ENCODE results near the gene TRAF7.

The TRAF7 gene

DNA sequence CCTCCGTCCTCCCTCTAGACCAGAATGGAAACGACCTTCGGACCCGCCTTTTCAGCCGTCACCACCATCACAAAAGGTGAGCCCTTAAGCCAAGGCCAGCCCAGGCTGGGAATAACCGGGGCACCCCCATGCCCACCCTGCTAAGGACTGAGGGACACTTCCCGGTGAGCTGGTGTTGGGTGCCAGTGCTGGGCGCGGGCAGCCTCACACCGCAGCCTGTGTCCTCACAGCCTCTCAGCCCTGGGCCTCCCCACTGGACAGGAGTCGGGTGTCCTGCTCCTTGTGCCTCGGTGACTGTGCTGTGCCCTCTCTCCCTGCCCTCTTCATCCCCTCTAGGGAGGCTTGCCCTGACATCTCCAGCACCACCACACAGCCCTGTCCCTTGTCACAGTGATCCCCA lies 10.3 kb downstream of the TRAF7 start:
- no peak for DNase-seq (ENCODE audit: low read depth)

GRCh38 chr16:2166263-2167067 lies 10.9 kb downstream of the TRAF7 start:
- no peak for DNase-seq (ENCODE audit: low read depth)

DNA sequence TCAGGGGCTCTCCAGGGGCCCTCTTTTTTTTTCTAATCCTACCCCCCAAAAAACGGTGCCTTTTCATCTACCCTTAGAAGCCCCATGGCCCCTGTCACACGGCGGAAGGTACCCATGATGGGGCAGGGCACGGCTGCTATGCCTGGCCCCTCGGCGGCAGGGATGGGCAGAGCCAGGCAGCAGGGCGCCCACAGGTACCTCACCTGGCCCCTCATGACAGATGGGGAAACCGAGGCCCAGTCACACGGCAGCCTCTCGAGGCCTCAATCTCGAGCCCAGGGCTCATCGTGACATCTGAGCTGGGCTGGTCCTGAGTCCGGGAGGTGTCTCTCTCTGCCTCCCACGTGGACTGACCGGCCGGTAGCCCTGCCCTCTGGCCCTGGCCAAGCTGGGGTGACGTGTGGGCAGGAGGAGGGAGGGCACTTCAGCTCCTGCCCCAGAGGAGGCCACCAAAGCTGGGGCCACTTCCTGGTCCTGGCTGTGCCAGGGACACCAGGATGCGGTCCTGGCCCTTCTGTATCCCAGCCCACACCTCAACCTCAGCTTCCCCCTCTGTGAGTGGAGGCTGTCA lies 11.6 kb downstream of the TRAF7 start:
- no peak for DNase-seq (ENCODE audit: low read depth)

GRCh38 chr16:2170080-2170479 lies 14.5 kb downstream of the TRAF7 start:
- no peak for DNase-seq (ENCODE audit: low read depth)

GRCh38 chr16:2170587-2171435 lies 15.2 kb downstream of the TRAF7 start:
- no peak for DNase-seq (ENCODE audit: low read depth)

DNA sequence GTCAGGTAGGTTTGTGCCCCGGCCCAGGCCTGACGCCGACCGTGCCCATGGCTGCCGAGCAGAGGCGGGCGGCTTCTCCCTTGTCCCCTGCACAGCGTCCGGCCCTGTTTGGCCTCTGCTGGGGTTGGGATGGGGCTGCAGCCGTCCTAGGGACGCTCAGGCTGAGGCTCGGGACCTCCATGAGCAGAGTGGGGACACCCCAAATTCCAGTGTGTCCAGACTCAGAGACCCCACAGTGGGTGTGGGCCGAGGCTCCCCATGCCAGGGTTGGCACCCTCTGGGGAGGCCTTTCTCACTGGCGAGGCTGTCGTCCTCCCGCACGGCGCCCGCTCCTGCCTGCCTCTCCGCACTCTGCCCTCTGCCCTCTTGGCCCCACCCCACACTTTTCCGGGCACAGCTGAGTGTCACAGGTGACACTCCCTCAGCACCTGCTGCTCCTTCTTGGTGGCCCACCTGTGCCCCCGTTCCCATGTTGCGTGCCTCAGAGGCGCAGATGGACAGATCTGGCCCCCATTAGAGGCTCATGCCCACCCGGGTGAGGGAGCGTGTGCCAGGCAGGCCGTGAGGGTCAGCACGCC lies 16.1 kb downstream of the TRAF7 start:
- DNase-seq (ENCODE audit: low read depth), result no peak

DNA sequence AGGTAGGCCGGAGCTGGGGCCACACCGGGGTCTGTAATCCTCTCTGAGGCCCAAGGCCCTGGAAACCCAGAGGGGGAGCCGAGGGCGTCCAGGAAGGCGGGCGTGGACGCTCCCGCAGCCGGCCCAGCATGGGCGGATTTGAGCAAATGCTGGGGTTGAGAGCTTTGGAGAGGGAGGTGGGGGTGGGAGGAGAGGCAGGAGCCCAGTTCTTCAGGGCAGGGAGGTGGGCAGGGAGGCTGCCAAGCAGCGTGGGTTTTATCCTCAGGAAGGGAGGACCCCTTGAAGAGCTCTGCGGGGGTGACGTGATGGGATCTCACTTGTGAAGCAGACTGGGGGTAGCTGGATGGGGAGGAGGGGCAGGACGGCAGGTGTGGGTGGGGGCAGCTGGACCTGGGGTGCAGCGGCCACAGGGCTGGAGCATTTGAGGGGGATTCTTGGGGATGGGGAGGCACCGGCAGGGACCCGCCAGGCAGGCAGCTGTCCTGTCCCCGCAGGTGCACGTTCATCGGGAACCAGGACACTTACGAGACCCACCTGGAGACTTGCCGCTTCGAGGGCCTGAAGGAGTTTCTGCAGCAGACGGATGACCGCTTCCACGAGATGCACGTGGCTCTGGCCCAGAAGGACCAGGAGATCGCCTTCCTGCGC lies 17.2 kb downstream of the TRAF7 start:
- no peak for DNase-seq (ENCODE audit: low read depth)

DNA sequence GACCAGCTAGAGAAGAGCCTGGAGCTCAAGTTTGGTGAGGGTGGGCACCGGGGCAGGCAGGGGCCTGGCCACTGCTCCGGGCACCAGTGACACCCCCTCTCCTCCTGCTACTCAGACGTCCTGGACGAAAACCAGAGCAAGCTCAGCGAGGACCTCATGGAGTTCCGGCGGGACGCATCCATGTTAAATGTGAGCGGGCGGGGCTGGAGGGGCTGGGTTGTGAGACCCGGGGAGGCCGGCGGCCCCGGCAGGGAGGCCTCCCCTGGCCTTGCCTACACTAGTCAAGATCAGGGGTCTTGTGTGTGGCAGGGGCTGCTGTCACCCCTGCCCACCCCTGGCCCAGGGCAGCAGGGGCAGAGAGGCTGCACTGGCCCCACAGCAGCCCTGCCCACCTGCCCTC lies 17.8 kb downstream of the TRAF7 start:
- no peak for DNase-seq (ENCODE audit: low read depth)

DNA sequence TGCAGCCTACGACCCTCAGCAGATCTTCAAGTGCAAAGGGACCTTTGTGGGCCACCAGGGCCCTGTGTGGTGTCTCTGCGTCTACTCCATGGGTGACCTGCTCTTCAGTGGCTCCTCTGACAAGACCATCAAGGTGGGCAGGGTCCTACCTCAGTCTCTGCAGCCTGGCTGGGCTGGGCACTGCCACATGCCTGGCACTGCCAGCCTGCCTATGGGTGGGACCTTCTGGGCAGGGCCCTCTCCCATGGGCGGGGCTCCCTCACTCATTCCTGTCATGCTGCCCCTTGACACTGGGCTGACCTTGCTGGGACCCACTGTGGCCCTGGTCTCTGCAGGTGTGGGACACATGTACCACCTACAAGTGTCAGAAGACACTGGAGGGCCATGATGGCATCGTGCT lies 18.3 kb downstream of the TRAF7 start:
- no peak for DNase-seq (ENCODE audit: low read depth)

GRCh38 chr16:2174396-2175131 lies 19.0 kb downstream of the TRAF7 start:
- DNase-seq (ENCODE audit: low read depth), result no peak

DNA sequence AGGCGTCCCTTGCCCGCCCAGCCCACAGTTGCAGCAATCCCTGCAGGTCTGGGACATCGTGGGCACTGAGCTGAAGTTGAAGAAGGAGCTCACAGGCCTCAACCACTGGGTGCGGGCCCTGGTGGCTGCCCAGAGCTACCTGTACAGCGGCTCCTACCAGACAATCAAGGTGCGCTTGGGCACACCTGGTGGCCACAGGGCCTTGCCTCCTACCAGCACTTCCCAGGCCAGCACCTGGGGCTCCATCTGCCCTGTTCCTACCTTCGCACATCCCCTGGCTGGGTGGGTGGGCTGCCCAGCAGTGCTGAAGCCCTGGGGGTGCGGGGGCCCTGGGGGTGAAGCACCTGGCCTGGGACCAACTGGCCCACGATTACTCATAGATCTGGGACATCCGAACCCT lies 19.9 kb downstream of the TRAF7 start:
- DNase-seq (ENCODE audit: low read depth), result no peak

- no peak for DNase-seq (ENCODE audit: low read depth)
Observed at GRCh38 chr16:2176047-2176446, 20.5 kb downstream of the TRAF7 start.

DNA sequence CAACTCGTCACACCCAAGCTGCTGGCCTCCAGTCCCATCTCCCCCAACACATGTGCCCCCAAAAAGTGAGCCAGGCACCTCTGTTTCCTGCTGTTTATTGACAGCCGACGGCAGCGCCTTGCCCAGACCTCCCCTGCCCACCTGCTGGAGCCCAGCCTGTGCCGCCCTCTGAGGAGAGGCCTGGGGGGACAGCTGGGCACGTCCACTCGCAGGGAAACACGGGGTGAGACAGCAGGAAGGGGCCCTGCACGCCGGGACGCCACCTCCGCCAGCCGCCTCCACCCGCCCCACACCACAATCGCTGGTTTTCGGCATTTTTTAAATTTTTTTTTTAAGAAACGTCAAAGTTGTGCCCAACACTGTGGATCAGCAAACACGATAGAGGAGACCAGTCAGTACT lies 21.5 kb downstream of the TRAF7 start:
- no peak for DNase-seq (ENCODE audit: low read depth)

GRCh38 chr16:2177561-2177960 lies 22.0 kb downstream of the TRAF7 start:
- no peak for DNase-seq (ENCODE audit: low read depth)

GRCh38 chr16:2178321-2179106 lies 22.9 kb downstream of the TRAF7 start:
- DNase-seq (ENCODE audit: low read depth), result no peak

- DNase-seq (ENCODE audit: low read depth), result no peak
Observed at GRCh38 chr16:2179107-2179501, 23.5 kb downstream of the TRAF7 start.

- no peak for DNase-seq (ENCODE audit: low read depth)
Observed at GRCh38 chr16:2179576-2179975, 24.0 kb downstream of the TRAF7 start.

- no peak for DNase-seq (ENCODE audit: low read depth)
Observed at GRCh38 chr16:2180461-2180860, 24.9 kb downstream of the TRAF7 start.

GRCh38 chr16:2180962-2181923 lies 25.7 kb downstream of the TRAF7 start:
- DNase-seq (ENCODE audit: low read depth), result no peak
